Femur (tissue), 1 donor: ENCODE data around the gene TMEM185A.
"Not testable (repeated sequence)": the region's sequence is repeated elsewhere in the genome, so short reads cannot be mapped to it uniquely, and the experiment has no call there.

Experiments
- DNase-seq: peaks from one replicate; pipeline ENCODE4 v3.0.0-alpha.2; 2017

TMEM185A gene

DNA sequence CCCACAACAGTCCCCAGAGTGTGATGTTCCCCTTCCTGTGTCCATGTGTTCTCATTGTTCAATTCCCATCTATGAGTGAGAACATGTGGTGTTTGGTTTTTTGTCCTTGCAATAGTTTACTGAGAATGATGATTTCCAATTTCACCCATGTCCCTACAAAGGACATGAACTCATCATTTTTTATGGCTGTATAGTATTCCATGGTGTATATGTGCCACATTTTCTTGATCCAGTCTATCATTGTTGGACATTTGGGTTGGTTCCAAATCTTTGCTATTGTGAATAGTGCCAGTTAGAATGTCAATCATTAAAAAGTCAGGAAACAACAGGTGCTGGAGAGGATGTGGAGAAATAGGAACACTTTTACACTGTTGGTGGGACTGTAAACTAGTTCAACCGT lies 11.9 kb downstream of the TMEM185A start:
- not testable (repeated sequence) for DNase-seq

DNA sequence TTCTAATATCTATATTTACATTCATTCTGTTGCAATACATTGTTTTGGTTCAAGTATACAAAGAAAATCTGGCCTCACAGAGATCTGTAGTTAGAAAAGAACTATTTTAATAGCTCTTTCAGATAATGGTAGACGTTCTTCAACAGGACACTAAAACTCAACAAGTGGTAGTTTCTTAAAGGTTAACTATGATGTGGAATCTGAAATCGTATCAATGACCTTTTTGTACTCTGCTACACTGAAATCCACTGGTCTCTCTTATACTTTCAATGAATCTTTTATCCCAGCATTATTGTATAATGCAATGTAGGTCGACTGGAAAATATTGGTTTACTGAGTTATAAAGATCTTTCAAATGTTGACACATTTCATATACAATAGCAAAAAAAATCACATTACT lies 12.7 kb downstream of the TMEM185A start:
- DNase-seq, result no peak

DNA sequence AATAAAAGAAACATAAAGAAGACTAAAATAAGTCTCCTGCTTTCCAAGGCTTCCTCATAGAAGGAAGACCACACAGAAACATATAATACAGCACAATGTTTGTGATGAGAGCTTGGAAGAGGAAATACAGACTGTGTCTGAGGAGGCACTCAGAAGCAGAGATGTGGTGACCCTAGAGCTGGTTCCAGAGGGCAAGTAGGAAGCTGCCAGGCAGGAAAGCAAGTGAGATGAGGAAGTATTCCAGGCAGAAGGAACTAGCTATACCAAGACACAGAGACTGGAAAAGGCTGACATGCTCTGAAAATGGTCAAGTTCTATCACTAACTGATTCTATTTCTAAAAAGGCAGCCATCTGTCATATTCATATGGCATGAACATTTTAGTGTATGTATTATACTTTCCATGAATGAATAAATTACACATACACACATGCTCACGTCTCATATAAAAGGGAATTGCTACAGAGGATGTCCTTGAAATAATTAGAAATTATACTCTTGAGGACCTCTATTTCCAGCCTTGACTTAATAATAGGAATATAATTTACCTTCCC lies 19.9 kb downstream of the TMEM185A start:
- DNase-seq, result no peak

DNA sequence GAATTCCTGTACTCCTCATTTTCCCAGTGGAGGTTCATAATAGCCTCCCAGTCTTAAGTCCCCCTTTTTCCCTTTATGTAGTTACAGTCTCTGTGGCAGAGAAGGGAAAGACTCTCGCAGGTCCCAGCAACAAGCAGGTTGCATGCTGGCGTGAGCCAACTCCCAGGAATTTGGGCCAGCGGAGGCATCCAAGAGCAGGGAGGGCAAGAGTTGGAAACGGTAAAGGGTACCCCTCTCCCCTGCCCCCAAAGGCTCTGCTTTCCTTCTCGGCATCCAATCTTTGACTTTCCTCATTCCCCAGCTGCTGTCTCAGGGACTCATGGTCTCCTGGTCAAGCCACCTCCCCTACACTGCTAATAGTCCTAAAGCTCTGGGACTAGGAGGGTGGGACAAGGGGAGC lies 21.1 kb downstream of the TMEM185A start:
- no peak for DNase-seq

DNA sequence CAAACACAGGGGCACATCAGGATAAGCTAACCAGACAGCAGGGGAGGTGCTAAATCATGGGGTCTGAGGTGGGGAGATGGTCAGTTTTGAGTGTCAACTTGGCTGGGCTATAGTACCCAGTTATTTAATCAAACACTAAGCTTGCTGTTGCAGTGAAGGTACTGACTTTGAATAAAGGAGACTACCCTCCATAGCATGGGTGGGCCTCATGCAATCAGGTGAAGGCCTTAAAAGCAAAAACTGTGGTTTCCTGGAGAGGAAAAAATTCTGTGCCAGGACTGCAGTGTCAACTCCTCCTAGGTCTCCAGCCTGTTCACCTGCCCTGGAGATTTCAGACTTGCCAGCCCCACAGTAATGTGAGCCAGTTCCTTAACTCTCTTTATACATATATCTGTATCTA lies 23.9 kb downstream of the TMEM185A start:
- no peak for DNase-seq

DNA sequence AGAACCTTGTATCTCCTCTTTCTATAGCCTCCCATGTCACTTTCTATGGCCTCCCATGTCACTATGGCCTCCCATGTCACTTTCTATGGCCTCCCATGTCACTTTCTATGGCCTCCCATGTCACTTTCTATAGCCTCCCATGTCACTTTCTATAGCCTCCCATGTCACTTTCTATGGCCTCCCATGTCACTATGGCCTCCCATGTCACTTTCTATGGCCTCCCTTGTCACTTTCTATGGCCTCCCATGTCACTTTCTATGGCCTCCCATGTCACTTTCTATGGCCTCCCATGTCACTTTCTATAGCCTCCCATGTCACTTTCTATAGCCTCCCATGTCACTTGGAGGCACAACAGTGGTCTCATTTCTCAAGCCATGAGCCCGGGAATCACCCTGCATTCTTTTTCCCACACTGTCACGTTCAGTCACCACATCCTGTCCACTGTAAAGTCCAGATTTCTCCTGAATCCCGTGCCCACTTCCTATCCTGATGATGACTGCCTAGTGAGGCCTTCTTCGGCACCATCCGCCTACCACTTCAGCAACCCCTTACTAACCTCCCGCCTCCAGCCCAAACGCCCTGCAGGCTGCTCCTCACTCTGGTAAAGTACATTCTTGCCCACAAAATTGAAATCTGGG lies 26.2 kb downstream of the TMEM185A start:
- DNase-seq, result not testable (repeated sequence)

DNA sequence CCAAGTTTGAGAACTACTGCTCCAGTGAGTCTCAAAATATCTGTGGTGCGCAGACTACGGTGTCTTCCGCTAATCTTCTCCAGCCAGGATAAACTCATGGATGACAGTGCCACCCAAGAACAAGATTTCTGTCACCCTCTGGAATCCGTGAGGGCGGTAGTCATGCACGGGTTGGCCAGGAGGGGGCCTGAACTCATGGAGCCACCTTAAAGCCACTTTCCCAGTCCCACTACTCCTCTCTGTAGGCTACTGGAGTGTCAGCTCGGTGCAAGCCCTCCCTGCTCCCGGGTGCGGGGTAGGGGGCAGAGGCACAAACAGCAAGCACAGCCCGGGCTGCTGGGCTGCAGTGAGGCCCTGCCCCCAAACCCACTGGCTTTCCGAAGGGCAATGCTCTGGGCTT lies 33.0 kb downstream of the TMEM185A start:
- DNase-seq, result not testable (repeated sequence)

DNA sequence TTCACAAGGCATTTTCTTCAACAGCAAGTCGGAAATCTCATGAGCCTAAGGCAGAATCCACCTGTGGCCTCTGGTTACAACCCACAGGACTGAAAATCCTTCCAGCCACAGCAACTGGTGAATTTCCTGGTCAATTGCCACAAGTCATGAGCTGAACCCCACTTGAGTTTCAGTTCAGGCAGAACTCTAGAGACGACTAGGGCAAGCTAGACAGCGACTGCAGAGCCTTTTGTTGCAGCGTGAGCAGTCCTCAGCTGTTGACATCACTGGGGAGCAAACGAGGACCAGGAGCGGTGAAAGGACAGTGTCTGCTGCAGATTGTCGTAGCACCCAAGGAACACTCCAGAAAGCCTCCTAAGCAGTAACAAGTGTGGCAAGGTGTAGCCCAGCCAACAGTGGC lies 35.6 kb downstream of the TMEM185A start:
- DNase-seq, result not testable (repeated sequence)

DNA sequence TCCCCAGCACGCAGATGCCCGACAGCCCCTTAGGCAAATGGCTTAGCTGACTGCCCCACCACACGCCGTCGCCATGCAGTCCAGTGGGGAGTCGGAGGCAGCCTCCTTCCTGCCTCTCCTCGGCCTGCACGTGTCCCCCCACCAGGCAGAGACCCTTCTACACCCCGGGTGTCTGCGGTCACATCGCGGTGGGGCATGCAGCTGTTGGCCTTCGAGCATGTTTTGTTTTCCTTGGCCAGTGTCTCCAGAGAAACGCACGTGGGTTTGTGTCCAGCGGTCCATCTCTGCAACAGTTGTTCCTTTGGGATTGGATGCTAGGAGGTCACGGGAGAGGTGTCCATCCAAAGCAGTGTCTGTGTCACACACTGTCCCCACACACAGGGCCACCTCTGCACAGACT lies 36.4 kb downstream of the TMEM185A start, which contains the start of gene HSFX2:
Gene HSFX2 (minus strand): TSS at position 101 of the 400 bp plus-strand sequence. CDS start 614 bp downstream, outside the sequence.
- not testable (repeated sequence) for DNase-seq

DNA sequence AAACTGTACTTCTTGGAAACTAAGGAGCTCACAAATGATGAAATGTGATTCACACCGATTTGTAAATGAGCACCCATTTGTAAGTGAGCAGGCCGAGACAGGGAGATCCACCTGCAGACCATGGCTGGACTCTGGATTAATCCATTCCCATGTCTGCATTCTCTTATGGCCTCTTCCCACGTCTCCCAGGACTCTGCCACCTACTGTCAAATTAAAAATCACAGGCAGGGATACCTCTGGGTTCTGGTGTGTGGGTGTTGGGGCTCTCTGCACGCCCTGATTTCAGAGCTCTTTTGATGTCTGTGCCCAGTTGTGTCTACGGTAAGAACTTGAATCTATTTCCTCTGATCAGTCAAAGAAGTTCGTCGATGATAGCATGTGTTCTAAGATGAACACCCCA lies 40.6 kb downstream of the TMEM185A start:
- not testable (repeated sequence) for DNase-seq

DNA sequence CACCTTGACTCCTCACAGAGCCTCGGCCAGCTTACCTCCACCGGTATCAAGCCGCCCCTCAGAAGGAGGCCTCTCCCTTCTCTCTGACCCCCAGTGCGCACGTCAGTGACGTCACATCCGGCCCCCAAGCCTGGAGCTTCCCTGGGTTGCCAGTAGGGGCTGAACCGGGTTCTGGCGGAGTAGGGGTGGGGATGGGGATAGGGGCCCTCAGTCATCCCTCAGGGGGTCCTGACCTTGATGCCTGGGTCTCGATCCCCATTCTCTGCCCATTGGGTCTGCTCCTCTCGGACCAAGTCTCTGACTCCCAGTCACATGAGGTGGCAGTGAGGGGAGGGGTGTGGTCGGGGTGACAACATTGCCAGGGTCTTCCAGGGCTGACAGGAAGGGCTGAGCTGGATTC lies 44.2 kb downstream of the TMEM185A start, which contains the start of gene MAGEA9B:
Gene MAGEA9B (minus strand): TSS at position 101 of the 400 bp plus-strand sequence. CDS start 4,280 bp downstream, outside the sequence.
- DNase-seq, result not testable (repeated sequence)

DNA sequence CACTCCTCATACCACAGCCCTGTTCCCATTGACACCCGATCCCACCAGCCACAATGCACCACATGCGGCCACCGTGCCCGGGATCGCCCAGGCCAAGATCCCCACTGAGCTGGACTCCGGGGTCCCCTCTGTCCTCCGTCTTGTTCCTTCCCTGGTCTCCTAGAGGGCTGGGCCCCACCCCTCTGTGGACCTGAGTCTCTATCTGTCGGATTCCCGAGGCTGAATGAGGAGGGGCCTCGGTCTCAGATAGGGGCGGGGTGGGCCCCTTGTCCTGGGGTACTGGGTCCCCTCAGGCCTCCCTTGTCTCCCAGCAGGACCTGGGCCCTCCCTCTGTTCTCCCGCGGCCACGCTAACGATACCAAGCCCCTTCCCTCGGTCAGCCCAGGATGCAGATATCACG lies 46.0 kb downstream of the TMEM185A start:
- DNase-seq, result not testable (repeated sequence)

DNA sequence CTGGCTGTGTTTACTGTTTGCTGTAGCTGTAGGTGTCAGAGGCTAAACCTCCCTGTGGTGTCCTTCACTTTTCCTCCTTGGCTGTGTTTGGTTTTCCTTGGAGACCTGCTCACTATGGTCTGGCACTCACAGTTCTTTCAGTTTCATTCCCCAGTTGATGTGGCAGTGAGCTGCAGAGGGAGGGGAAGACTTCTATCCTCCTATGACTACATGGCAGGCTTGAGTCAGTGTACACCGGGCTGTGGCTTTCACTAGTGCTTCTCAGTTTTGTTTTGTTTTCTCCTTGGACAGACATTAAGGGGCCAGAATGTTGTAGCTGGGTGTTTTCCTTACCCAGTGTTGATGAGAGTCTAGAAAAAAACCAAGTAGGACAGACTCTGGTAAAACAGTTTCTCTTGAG lies 58.1 kb downstream of the TMEM185A start:
- not testable (repeated sequence) for DNase-seq

DNA sequence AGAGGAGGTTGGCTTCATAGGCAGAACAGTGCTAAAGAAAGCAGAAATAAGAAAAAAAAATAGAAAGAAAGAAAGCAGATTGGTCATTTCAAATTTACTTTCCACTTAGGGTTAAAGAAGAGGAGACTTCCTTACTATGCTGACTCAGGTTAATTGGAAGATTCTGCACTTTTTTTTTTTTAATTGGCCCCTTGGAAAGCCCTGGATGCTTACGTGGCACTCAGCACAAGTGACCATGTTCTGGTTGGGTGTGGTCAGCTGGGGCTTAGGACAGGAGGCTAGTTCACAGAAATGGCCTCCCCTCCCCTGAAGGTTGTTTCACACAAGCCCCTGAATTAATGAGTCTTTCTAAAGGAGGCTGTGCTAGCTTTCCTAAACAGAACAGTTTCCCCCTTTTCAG lies 58.8 kb downstream of the TMEM185A start:
- no peak for DNase-seq

DNA sequence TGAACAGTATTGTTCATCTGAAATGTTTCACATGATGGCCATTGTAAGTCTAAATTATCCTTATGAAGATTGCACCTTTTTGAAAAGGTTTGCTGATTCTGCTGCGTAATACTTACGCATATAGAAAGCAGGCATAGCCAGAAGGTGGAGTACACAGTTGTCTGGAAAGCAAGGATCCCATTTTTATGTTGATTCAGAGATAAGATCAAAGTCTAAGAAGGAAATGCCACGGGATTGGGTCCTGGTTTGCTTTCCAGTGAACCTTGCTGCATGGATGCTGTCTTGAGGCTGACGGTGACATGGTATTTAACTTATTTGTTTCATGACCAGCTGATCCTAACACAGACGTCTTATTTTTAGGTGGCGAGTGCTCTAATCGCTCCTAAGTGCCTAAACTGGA lies 59.8 kb downstream of the TMEM185A start:
- DNase-seq, result no peak

DNA sequence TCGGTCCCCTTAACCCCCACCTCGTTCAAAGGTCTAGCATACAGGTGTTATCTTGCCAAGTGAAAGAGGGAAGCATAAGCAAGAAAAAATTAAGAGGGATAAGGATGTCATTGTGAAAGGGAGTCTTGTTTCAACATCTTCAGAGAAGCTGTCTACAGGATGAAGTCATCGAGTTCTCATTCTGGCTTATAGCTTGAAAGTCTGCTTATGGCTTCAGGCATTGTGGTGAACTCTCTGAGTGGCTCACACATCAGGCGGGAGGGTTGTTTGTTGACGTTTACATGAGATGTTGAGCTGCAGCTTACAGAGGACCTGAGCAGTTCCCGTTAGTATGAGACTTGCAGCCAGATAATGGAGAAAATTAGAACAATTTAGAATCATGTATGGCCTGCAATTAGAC lies 60.9 kb downstream of the TMEM185A start:
- DNase-seq, result no peak

DNA sequence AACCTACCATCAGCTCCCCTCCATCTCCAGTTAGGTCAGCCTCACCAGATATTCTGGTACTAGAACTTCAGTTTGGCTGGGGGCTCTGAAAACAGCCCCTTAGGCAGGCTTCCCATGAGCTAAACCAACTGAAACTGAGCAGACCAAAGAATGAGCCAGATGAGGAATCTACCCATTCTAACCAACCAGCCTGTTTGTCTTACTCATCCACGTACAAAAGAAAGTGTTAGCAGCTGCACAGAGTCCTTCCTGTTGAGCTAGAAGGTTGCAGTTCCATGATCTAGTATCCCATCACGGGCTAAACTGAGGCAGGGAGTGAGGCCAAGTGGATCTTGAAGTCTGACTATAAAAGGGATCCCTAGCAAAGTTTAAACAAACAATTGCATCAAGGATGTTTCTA lies 61.8 kb downstream of the TMEM185A start:
- DNase-seq, result no peak

DNA sequence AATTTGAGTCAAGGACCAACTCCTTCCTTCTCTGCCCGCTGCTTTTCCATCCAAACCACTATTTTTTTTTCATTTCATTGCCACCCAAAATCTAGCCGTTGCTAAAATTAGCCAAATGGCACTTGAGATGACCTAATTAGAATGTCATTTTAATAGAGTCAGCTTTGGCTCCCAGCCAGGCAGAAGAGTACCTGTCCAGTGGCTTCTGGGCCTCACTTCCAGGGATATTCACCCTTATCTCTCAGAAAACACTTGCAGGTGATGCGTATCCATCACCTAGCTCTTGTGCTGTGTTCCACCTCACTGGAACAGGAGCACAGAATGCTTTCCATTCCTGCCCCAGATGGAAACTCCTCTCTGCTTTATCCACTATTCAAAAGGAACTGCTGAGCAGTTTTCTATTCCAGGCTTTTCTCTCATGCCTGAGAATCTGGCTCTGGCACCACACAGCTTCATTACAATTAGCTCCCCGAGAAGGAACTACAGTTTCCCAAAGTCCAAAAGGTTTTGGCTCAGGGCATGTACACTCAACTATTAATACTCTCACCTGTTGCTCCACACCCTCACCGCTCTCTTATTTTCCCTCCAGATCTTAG lies 62.8 kb downstream of the TMEM185A start:
- no peak for DNase-seq

DNA sequence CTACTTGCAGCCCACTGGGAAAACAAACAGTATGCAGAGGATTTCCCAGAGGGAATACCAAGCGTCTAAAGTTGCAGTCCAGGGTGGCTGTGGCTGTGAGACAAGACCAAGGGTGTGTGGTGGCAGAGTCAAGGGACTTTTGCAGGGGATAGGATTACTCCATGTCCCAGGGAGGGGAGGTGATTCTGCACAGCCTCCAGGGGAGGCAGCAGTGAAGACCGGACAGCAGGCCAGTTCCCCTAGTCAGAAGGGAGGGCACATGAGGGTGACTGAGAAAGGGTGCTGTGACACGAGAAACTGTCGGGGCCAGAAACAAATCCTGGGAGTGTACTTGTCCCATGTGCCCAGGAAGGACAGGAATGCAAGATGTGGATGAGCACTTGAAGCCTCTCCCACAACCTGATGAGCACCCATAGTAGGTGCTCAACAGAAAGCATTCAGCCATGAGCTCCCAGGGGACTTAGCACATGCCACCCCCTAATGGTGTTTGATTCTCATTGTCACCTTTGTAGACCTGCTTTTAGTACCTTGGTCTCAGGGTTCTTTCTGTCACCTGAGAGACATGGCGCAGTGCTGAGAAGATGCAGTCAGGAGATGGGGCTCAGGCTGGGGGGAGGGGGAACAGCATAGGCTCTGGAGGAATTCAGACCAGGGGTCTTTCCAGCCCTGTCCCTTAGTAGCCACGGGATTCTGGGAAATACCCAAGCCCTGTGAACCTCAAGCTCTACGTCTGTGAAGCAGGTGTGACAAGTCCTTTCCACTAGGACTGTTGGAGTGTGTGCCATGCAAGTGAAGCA lies 63.8 kb downstream of the TMEM185A start:
- DNase-seq, result no peak

DNA sequence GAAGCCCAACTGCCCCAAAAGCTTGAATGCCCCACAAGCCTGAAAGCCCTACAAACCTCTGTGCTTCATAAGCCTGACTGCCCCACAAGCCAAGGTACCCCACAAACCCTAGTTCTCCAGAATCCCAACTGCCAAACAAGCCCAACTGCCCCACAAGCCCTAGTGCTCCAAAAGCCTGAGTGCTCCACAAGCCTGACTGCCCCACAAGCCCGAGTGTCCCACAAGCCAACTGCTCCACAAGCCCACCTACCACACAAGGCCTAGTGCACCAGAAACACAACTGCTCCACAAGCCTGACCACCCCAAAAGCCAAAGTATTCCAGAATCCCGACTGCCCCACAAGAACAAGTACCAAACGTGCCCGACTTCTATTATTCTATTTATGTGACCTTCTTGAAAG lies 68.2 kb downstream of the TMEM185A start:
- no peak for DNase-seq

DNA sequence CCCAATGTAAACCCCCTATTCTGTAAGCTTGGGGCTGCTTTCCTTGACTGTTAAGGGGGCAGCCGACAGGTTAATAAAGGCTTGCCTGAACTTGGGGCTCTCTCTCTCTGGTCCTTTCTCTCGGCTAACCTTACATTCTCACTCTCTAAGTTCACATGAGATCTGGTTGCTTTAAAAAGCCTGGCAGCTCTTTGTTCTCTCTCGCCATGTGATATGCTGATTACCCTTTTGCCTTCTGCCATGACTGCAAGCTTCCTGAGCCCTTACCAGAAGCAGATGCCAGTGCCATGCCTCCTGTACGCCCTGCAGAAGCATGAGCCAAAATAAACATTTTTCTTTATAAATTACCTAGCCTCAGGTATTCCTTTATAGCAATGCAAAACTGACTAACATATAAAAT lies 76.3 kb downstream of the TMEM185A start:
- not testable (repeated sequence) for DNase-seq

DNA sequence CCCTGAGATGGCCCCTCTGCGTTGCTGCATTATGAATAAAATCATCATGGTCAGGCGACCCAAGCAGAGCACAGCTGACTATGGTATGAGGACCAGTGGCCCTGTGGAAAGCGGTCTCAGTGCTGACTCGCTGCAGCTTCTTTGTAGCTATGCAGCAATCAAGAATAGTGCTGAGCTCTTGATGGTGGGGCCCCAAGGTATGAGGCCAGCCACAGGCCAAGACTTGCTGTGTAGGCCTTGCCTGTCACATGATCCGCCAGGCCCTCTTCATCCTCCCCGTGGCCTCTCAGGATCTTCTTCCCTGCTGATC lies 79.7 kb downstream of the TMEM185A start:
- not testable (repeated sequence) for DNase-seq

DNA sequence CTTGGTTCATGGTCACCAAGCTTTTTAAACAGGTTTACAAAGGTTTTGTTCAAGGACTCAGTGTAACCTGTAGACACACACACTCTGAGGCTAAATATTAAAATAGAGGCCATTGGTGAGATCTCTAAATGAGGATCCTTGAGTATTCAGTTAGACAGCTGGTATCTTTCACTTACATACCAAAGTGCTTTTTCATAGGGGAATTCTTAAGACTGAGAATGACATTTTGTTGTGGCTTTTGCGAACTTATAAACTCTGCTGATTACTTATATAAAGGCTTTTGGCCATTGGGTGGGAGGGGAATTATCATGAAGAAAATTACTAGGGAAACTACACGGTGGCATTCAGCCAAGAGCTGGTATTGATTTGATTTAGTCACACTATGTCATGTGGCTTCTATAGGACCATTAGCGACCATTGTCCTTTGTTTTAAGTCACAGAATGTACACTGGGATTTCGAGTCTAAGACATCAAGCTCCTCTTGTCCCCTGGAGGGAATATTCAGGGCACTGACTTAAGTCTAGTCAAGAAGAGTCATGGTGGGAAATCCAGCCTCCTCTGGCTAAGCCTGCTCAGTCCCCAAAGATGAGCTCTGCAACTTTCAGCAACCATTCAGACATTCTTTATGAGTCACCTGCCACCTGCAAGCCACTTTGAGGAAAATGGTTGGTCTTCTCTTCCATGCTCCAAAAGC lies 80.2 kb downstream of the TMEM185A start:
- DNase-seq, result not testable (repeated sequence)
